Thymus (tissue), 11 donors: ENCODE data around the gene SIDT1. TPM values are rescaled to one million over a fixed set of nuclear protein-coding genes. Genes with fewer than 3 reads are reported as not detected.
"Not testable (repeated sequence)": the region's sequence is repeated elsewhere in the genome, so short reads cannot be mapped to it uniquely, and the experiment has no call there.

ENCODE experiments used
- DNase-seq, 9 donors: peaks; one replicate each; pipeline ENCODE4 v3.0.0-alpha.2; 2013; ENCODE audit warnings: low spot score in 9 of 9, low read depth in 6 of 9, missing footprints in 1 of 9
- H3K27ac ChIP-seq, 2 donors: one replicate each; pipeline ENCODE4 v1.5.1; 2013; ENCODE audit warnings: control low read depth in 1 of 2, low read depth in 1 of 2, low read length in 1 of 2, mild to moderate bottlenecking in 1 of 2, moderate library complexity in 1 of 2
- H3K27me3 ChIP-seq, 2 donors: one replicate each; pipeline ENCODE4 v1.5.1; 2013; ENCODE audit warnings: low read length in 1 of 2; ENCODE audit not compliant: control insufficient read depth in 2 of 2, insufficient read depth in 1 of 2
- H3K36me3 ChIP-seq, 2 donors: one replicate each; pipeline ENCODE4 v1.5.1; 2013; ENCODE audit warnings: low read length in 1 of 2, mild to moderate bottlenecking in 1 of 2, moderate library complexity in 1 of 2; ENCODE audit not compliant: control insufficient read depth in 2 of 2, insufficient read depth in 2 of 2
- H3K4me1 ChIP-seq, 2 donors: one replicate each; pipeline ENCODE4 v1.5.1; 2013; ENCODE audit warnings: low read length in 2 of 2; ENCODE audit not compliant: control insufficient read depth in 2 of 2, insufficient read depth in 2 of 2
- H3K4me3 ChIP-seq, 2 donors: one replicate each; pipeline ENCODE4 v1.5.1; 2013; ENCODE audit warnings: low read length in 2 of 2, control low read depth in 1 of 2, mild to moderate bottlenecking in 1 of 2
- H3K9me3 ChIP-seq, 2 donors: one replicate each; pipeline ENCODE4 v1.5.1; 2013; ENCODE audit warnings: low read length in 1 of 2, mild to moderate bottlenecking in 1 of 2; ENCODE audit not compliant: control insufficient read depth in 2 of 2, insufficient read depth in 1 of 2
- WGBS: extraction: QIAGEN DNeasy Blood & Tissue Kit; methylation state at CpG from one replicate; pipeline ENCODE4 v1.1.7; 2013; 5-methylcytosine and 5-hydroxymethylcytosine counted together
- polyA plus RNA-seq: library from polyadenylated mRNA; stranded (reverse); fragments of 200-250 nt; gene quantifications from one replicate; pipeline ENCODE4 v1.2.3, GENCODE V29; 2013
- total RNA-seq: library from RNA; stranded (reverse); fragments of 120-200 nt; gene quantifications from one replicate; pipeline ENCODE4 v1.2.4, GENCODE V29; 2013
- donor health status: healthy.

The SIDT1 gene
- total and polyA plus RNA-seq, 2 donors = 4.2 to 12.6 TPM

DNA sequence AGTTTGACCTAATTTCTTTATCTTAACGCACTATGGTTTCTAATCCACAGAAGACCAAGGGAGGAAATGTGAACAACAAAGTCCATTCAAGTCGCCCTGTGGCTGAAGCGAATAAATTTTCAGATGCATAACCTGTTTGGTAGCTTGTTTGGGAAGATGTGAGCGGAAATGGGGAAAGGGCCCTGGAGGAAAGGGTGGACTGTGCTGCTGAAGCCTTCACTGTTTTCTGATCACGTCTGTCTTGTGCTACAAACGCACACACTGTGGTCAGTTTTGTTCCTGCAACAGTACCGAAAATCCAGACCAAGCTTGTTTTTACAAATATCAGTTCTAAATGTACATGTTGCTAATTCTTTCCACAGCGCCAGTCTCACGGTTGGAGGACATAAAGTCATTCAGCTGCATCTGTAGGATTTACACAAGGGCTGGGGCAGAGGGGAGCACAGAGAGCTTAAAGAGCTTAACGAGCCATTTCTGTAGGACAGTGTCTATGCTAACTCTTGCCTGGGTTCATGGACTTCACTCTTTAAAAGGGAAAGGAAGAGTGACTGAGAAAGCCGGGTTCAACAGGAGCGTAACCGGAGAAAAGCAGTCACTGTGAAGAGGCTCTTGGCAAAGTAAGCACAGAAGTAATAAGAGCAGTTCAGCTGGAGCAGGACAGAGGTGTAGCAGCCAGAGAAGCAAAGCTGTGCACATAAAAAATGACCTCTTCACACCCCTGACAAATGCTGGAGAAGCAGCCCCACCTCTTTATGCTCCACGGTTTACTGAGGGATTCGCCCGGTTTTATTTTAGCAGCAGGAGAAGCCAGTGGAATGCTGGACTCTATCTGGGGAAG, 97.4 kb downstream of the SIDT1 start:
- Histone ChIP-seq H3K36me3 (peaks cover 7 to 26% of the 10 kb centered on the region in 2 donors), H3K27ac (peak overlapping the region; percentile 5 to 55), H3K27me3 (no peaks in the 10 kb centered on the region), H3K9me3 (no peaks in the 10 kb centered on the region), H3K4me1 (peaks cover 0 to 26% of the 10 kb centered on the region in 2 donors), H3K4me3 (no peak overlapping the region)
- DNase-seq = no peak
- 97% methylated on average over 16 of the region's 16 CpGs for WGBS

DNA sequence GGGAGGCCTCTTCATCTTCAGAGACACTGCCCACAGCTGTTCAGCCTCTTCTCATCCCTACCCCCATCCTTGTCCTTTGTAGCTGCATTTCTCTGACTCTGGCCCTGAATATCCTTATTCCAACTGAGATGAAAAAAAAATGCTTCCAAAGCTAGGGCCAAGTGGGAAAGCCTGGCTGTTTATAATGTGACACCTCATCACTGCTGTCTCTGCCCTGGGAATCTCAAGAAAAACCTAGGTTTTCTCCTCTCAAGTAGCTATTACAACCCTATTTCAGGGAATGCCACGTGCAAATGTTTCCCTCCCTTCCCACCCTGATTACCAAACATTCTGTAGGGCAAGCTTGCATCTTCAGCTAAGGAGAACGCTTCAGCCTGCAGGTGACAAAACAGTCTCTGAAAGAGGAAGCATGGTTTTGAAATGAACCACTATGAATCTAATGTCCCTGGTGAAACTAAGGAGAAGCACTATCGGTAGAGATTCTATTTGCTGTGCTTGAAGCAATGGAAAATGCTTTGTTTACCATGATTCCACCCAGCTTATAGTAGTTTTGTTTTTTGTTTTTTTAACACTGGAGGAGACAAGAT, 98.7 kb downstream of the SIDT1 start:
- no peaks in the 10 kb centered on the region for H3K27me3 ChIP-seq
- H3K9me3 ChIP-seq = no peaks in the 10 kb centered on the region
- H3K4me3 ChIP-seq = no peak overlapping the region
- H3K4me1 ChIP-seq = peaks cover 0 to 23% of the 10 kb centered on the region in 2 donors
- 17% methylated on average over 3 of the region's 3 CpGs for WGBS
- no peak for DNase-seq
- H3K36me3 ChIP-seq = peaks cover 7 to 26% of the 10 kb centered on the region in 2 donors
- H3K27ac ChIP-seq = peak overlapping the region in 1 of 2 donors; percentile 55

DNA sequence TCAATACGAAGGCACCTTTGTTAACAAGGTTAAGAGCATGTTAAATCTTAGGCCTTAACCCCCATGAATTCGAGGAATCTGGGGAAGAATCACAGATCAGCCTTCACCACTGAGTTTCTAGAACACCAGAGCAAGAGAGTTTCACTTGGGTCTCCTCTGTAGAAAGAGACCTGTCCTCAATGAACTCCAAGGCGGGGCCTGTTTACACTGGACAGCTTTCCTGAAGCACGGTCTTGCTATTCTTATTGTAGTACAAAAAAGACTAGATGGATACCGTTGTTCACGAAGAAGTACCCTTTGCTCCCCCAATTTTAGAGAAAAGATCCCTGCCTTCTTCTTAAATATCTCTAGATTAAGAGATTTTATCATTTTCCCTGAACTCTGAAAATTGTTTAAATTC, 99.2 kb downstream of the SIDT1 start:
- Histone ChIP-seq H3K36me3 (peaks cover 7 to 26% of the 10 kb centered on the region in 2 donors), H3K4me3 (no peak overlapping the region), H3K4me1 (peaks cover 0 to 22% of the 10 kb centered on the region in 2 donors), H3K27me3 (no peaks in the 10 kb centered on the region), H3K9me3 (no peaks in the 10 kb centered on the region), H3K27ac (no peak overlapping the region)
- DNase-seq = no peak
- WGBS = 96% methylated on average over 6 of the region's 6 CpGs

- DNase-seq = no peak
These were observed 102.6 kb downstream of the SIDT1 start for GRCh38 chr3:113634782-113635474.

DNA sequence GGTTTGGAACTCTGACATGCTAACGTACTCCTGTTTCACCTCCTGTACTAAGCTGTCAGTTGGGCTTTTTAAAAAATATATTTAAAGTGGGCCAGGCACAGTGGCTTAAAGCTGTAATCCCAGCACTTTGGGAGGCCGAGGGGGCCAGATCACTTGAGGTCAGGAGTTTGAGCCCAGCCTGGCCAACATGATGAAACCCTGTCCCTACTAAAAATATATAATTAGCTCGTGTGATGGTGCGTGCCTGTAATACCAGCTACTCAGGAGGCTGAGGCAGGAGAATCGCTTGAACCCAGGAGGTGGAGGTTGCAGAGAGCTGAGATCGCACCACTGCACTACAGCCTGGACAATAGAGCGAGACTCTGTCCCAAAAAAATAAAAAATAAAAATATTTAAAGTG, 103.7 kb downstream of the SIDT1 start:
- WGBS = 96% methylated on average over 7 of the region's 7 CpGs

More at GRCh38 chr3:113634782-113635474, 102.6 kb downstream of the SIDT1 start:
- Histone ChIP-seq H3K4me1 (peaks cover 0 to 7% of the 10 kb centered on the region in 2 donors), H3K36me3 (peaks cover 0 to 4% of the 10 kb centered on the region in 2 donors), H3K27ac (no peak overlapping the region), H3K4me3 (no peak overlapping the region), H3K9me3 (no peaks in the 10 kb centered on the region), H3K27me3 (no peaks in the 10 kb centered on the region)
- 97% methylated on average over 8 of the region's 8 CpGs for WGBS

DNA sequence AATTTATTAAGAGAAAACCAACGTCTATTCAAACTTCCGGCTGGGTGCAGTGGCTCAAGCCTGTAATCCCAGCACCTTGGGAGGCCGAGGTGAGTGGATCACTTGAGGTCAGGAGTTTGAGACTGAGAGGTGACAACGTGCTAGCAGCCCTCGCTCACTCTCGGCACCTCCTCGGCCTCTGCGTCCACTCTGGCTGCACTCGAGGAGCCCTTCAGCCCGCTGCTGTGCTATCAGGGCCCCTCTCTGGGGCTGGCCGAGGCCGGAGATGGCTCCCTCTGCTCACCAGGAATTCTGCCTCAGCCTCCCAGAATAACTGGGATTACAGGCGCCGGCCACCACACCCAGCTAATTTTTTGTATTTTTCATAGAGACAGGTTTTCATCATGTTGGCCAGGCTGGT, 105.4 kb downstream of the SIDT1 start:
- no peak for DNase-seq
- no peaks in the 10 kb centered on the region for H3K4me1 ChIP-seq
- H3K4me3 ChIP-seq = no peak overlapping the region
- H3K36me3 ChIP-seq = no peaks in the 10 kb centered on the region
- no peak overlapping the region for H3K27ac ChIP-seq
- H3K27me3 ChIP-seq = no peaks in the 10 kb centered on the region
- no peaks in the 10 kb centered on the region for H3K9me3 ChIP-seq
- 98% methylated on average over 14 of the region's 14 CpGs for WGBS

More for the DNA sequence above, 103.7 kb downstream of the SIDT1 start:
- not testable (repeated sequence) for H3K9me3 ChIP-seq, H3K27me3 ChIP-seq, H3K4me3 ChIP-seq, DNase-seq, H3K36me3 ChIP-seq, H3K4me1 ChIP-seq, H3K27ac ChIP-seq

DNA sequence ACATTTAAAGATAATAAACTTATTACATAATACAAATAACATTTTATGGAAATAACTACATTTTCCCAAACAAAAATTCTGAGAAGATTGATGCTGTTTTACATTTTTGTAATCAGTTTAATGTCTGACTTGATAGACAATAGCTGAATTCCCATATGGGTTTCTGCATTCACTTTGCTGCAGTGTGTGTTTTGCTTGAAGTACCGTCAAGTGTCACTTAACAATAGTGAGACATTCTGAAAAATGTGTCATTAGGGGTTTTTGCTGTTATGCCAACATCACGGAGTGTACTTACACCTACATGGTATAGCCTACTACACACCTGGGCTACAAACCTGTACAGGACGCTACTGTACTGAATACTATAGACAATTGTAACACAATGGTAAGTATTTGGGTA, 106.6 kb downstream of the SIDT1 start:
- 99% methylated on average over 3 of the region's 3 CpGs for WGBS
- DNase-seq = no peak
- no peaks in the 10 kb centered on the region for H3K4me1 ChIP-seq
- no peak overlapping the region for H3K4me3 ChIP-seq
- no peak overlapping the region for H3K27ac ChIP-seq
- H3K9me3 ChIP-seq = no peaks in the 10 kb centered on the region
- no peaks in the 10 kb centered on the region for H3K27me3 ChIP-seq
- H3K36me3 ChIP-seq = no peaks in the 10 kb centered on the region

DNA sequence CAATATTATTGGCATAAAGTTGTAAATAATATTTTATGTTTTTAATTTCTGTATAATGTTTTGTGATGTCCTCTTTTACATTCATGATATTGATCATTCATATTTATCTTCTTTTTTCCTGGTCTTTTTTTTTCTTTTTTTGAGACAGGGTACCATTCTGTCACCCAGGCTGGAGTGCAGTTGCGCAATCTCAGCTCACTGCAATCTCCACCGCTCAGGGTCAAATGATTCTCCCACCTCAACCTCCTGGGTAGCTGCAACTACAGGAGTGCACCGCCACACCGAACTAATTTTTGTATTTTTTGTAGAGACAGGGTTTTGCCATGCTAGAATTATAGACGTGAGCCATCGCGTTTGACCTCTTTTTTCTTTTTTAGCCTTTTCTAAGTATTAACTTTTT, 111.2 kb downstream of the SIDT1 start:
- no peaks in the 10 kb centered on the region for H3K4me1 ChIP-seq
- H3K36me3 ChIP-seq = no peaks in the 10 kb centered on the region
- H3K4me3 ChIP-seq = no peak overlapping the region
- no peak overlapping the region for H3K27ac ChIP-seq
- WGBS = 98% methylated on average over 7 of the region's 7 CpGs
- no peaks in the 10 kb centered on the region for H3K27me3 ChIP-seq
- peaks cover 0 to 9% of the 10 kb centered on the region in 2 donors for H3K9me3 ChIP-seq
- DNase-seq = no peak

DNA sequence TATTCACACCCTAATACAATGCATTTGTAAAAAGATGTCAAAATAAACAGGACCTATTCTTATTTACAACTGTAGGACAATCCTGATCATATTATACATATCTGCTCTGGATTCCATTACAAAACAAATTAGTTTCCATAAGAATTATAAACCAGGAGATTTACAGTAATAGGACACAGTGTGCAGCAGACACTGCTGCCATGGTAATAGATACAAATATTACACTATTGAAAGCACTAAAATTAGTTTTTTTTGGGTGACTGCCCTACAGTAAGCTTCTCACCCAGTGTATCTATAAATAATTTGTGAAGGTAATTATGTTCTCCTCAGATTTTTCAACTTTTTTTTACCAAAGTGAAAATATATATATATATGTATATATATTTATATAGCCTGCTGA, 116.2 kb downstream of the SIDT1 start:
- Histone ChIP-seq H3K4me1 (no peaks in the 10 kb centered on the region), H3K36me3 (no peaks in the 10 kb centered on the region), H3K9me3 (peaks cover 0 to 9% of the 10 kb centered on the region in 2 donors), H3K4me3 (no peak overlapping the region), H3K27ac (no peak overlapping the region), H3K27me3 (no peaks in the 10 kb centered on the region)
- DNase-seq = no peak
